Measurements from ENCODE around the gene SV2C. TPM values are rescaled to one million over a fixed set of nuclear protein-coding genes. Genes with fewer than 3 reads are reported as not detected.

SV2C gene
- polyA plus RNA-seq, 3 donors = 0.01 to 0.02 TPM; not detected in 1

GRCh38 chr5:76216748-76217147, 133.6 kb downstream of the SV2C start:
- no peak overlapping the region for H3K4me2 ChIP-seq (replicated peaks; ENCODE audit: extremely low read depth, low read length, poor library complexity, severe bottlenecking)
- H3K27me3 Mint-ChIP-seq (ENCODE audit: low read depth in 3 of 3) = peaks cover 0 to 8% (median 3%) of the 10 kb centered on the region in 3 donors
- intact Hi-C loops (cut with micrococcal nuclease) = no loop called here
- DNase-seq = no peak
- H3K9me3 ChIP-seq (replicated peaks in 1 of 2; ENCODE audit: control insufficient read depth in 1 of 2, insufficient read depth in 1 of 2, low read length in 2 of 2) = no peaks in the 10 kb centered on the region
- H3K4me3 ChIP-seq (replicated peaks in 1 of 3; ENCODE audit: low read depth in 2 of 3, low read length in 3 of 3) = no peak overlapping the region
- H3K27me3 ChIP-seq (ENCODE audit: control insufficient read depth in 2 of 2, insufficient read depth in 2 of 2, low read length in 2 of 2) = no peaks in the 10 kb centered on the region
- 90% methylated on average over 2 of the region's 4 CpGs for WGBS (ENCODE audit: insufficient coverage)
- no peaks in the 10 kb centered on the region for H3K79me2 ChIP-seq (ENCODE audit: insufficient read depth, low read length)
- H4K20me1 ChIP-seq (ENCODE audit: insufficient read depth, low read length) = no peaks in the 10 kb centered on the region
- H2AFZ ChIP-seq (ENCODE audit: insufficient read depth, low read depth, low read length, poor library complexity, severe bottlenecking) = no peak overlapping the region
- H3K9me3 Mint-ChIP-seq = peaks cover 0 to 4% (median 0%) of the 10 kb centered on the region in 7 donors
- H3K9ac ChIP-seq (ENCODE audit: insufficient read depth, low read length, poor library complexity, severe bottlenecking) = no peak overlapping the region
- H3K36me3 Mint-ChIP-seq = no peaks in the 10 kb centered on the region
- H3K27ac ChIP-seq (ENCODE audit: low read depth in 1 of 2, low read length in 2 of 2) = no peak overlapping the region
- H3K4me3 Mint-ChIP-seq = no peak overlapping the region
- no peaks in the 10 kb centered on the region for H3K36me3 ChIP-seq (replicated peaks in 1 of 2; ENCODE audit: control insufficient read depth in 1 of 2, insufficient read depth in 2 of 2, low read length in 2 of 2)
- TF ChIP-seq CTCF (IDR thresholded peaks at IDR 0.05) = no peak
- H3K4me1 ChIP-seq (ENCODE audit: control insufficient read depth in 1 of 2, insufficient read depth in 2 of 2, low read length in 2 of 2) = no peaks in the 10 kb centered on the region
- H3K4me1 Mint-ChIP-seq = no peaks in the 10 kb centered on the region
- H3K27ac Mint-ChIP-seq = no peak overlapping the region

- Mint-ChIP-seq H3K4me1 (peaks cover 8% of the 10 kb centered on the region), H3K27me3 (ENCODE audit: low read depth in 3 of 3) (peaks cover 0 to 4% (median 3%) of the 10 kb centered on the region in 3 donors), H3K27ac (no peak overlapping the region), H3K9me3 (peaks cover 0 to 7% (median 2%) of the 10 kb centered on the region in 7 donors), H3K36me3 (no peaks in the 10 kb centered on the region), H3K4me3 (no peak overlapping the region)
- no peak overlapping the region for H3K27ac ChIP-seq (ENCODE audit: low read depth in 1 of 2, low read length in 2 of 2)
- no peaks in the 10 kb centered on the region for H3K36me3 ChIP-seq (replicated peaks in 1 of 2; ENCODE audit: control insufficient read depth in 1 of 2, insufficient read depth in 2 of 2, low read length in 2 of 2)
- no peaks in the 10 kb centered on the region for H3K27me3 ChIP-seq (ENCODE audit: control insufficient read depth in 2 of 2, insufficient read depth in 2 of 2, low read length in 2 of 2)
- no peaks in the 10 kb centered on the region for H3K79me2 ChIP-seq (ENCODE audit: insufficient read depth, low read length)
- no peak overlapping the region for H3K4me3 ChIP-seq (replicated peaks in 1 of 3; ENCODE audit: low read depth in 2 of 3, low read length in 3 of 3)
- no peak overlapping the region for H2AFZ ChIP-seq (ENCODE audit: insufficient read depth, low read depth, low read length, poor library complexity, severe bottlenecking)
- 67% methylated on average over 1 of the region's 4 CpGs for WGBS (ENCODE audit: insufficient coverage)
- peaks cover 6 to 10% of the 10 kb centered on the region in 2 donors for H3K4me1 ChIP-seq (ENCODE audit: control insufficient read depth in 1 of 2, insufficient read depth in 2 of 2, low read length in 2 of 2)
- no peaks in the 10 kb centered on the region for H3K9me3 ChIP-seq (replicated peaks in 1 of 2; ENCODE audit: control insufficient read depth in 1 of 2, insufficient read depth in 1 of 2, low read length in 2 of 2)
- H3K9ac ChIP-seq (ENCODE audit: insufficient read depth, low read length, poor library complexity, severe bottlenecking) = no peak overlapping the region
- intact Hi-C loops (cut with micrococcal nuclease) = no loop called here
- TF ChIP-seq CTCF (IDR thresholded peaks at IDR 0.05) = no peak
- no peak overlapping the region for H3K4me2 ChIP-seq (replicated peaks; ENCODE audit: extremely low read depth, low read length, poor library complexity, severe bottlenecking)
- H4K20me1 ChIP-seq (ENCODE audit: insufficient read depth, low read length) = no peaks in the 10 kb centered on the region
- DNase-seq = no peak
Measured at GRCh38 chr5:76219636-76220035, 136.5 kb downstream of the SV2C start.

Data from CD14-positive monocyte (primary cell).